ENCODE measurements around the gene CEBPE.

DNA sequence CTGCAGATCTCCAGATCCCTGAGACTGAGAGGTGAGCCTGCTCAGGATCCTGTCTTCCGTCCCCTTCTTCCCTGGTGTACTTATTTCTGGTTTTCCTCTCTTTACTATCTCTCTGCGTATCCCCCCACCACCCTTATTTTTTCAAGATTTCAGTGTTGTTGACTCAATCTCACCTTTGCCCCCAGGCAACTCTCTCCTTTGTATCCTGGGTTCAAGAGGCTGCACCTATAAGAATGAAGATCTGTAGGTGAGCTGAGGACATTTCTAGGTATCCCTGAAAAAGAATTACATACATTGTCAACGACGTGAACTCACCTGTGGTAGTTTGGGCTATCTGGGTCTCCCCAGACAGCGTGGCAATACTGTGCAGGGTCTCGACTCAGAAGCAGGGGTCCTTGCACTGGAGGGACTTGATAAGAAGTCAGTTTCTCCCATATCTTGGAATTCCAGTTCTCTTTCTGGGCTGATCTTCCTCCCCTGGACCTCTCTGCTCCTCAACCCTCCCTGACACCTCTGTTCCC lies 14.9 kb downstream of the CEBPE start:
- TF ChIP-seq, protein P1, sequence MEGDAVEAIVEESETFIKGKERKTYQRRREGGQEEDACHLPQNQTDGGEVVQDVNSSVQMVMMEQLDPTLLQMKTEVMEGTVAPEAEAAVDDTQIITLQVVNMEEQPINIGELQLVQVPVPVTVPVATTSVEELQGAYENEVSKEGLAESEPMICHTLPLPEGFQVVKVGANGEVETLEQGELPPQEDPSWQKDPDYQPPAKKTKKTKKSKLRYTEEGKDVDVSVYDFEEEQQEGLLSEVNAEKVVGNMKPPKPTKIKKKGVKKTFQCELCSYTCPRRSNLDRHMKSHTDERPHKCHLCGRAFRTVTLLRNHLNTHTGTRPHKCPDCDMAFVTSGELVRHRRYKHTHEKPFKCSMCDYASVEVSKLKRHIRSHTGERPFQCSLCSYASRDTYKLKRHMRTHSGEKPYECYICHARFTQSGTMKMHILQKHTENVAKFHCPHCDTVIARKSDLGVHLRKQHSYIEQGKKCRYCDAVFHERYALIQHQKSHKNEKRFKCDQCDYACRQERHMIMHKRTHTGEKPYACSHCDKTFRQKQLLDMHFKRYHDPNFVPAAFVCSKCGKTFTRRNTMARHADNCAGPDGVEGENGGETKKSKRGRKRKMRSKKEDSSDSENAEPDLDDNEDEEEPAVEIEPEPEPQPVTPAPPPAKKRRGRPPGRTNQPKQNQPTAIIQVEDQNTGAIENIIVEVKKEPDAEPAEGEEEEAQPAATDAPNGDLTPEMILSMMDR (IDR thresholded peaks at IDR 0.05): no peak
- no peak for TF ChIP-seq POLR2A (IDR thresholded peaks at IDR 0.05)
